ENCODE results near the gene SYT7.
"Not testable (repeated sequence)": the region's sequence is repeated elsewhere in the genome, so short reads cannot be mapped to it uniquely, and the experiment has no call there.

Gene SYT7

GRCh38 chr11:61496602-61497400, 84.1 kb downstream of the SYT7 start:
- DNase-seq (ENCODE audit: low spot score): no peak

GRCh38 chr11:61495801-61496601, 84.9 kb downstream of the SYT7 start:
- no peak for DNase-seq (ENCODE audit: low spot score)

GRCh38 chr11:61494381-61494961, 86.4 kb downstream of the SYT7 start:
- DNase-seq (ENCODE audit: low spot score): no peak

GRCh38 chr11:61491736-61492395, 89.0 kb downstream of the SYT7 start:
- DNase-seq (ENCODE audit: low spot score): no peak

GRCh38 chr11:61489833-61490721, 90.8 kb downstream of the SYT7 start:
- DNase-seq (ENCODE audit: low spot score): peak; percentile 75

- DNase-seq (ENCODE audit: low spot score): peak; percentile 47
Observed at GRCh38 chr11:61488651-61489291, 92.1 kb downstream of the SYT7 start.

- no peak for DNase-seq (ENCODE audit: low spot score)
Observed at GRCh38 chr11:61487342-61488025, 93.4 kb downstream of the SYT7 start.

- DNase-seq (ENCODE audit: low spot score): no peak
Observed at GRCh38 chr11:61486779-61487178, 94.1 kb downstream of the SYT7 start.

- DNase-seq (ENCODE audit: low spot score): no peak
Observed at GRCh38 chr11:61486011-61486620, 94.8 kb downstream of the SYT7 start.

- no peak for DNase-seq (ENCODE audit: low spot score)
Observed at GRCh38 chr11:61485080-61485479, 95.8 kb downstream of the SYT7 start.

GRCh38 chr11:61484541-61484940, 96.3 kb downstream of the SYT7 start:
- DNase-seq (ENCODE audit: low spot score): no peak

GRCh38 chr11:61482513-61482912, 98.4 kb downstream of the SYT7 start:
- peak; percentile 57 for DNase-seq (ENCODE audit: low spot score)

- no peak for DNase-seq (ENCODE audit: low spot score)
Observed at GRCh38 chr11:61481806-61482205, 99.1 kb downstream of the SYT7 start.

GRCh38 chr11:61480994-61481335, 99.9 kb downstream of the SYT7 start:
- no peak for DNase-seq (ENCODE audit: low spot score)

- DNase-seq (ENCODE audit: low spot score): no peak
Observed at GRCh38 chr11:61480261-61480993, 100.4 kb downstream of the SYT7 start.

GRCh38 chr11:61479360-61480058, 101.4 kb downstream of the SYT7 start:
- not testable (repeated sequence) for DNase-seq (ENCODE audit: low spot score)

- DNase-seq (ENCODE audit: low spot score): peak; percentile 70
Observed at GRCh38 chr11:61477727-61478148, 103.1 kb downstream of the SYT7 start.

GRCh38 chr11:61477126-61477525, 103.8 kb downstream of the SYT7 start:
- no peak for DNase-seq (ENCODE audit: low spot score)

Measured in AG08396 (cell line).